Measurements from ENCODE around the gene NIPBL. TPM values are rescaled to one million over a fixed set of nuclear protein-coding genes. Genes with fewer than 3 reads are reported as not detected.
"Not testable (repeated sequence)": the region's sequence is repeated elsewhere in the genome, so short reads cannot be mapped to it uniquely, and the experiment has no call there.

The NIPBL gene
- total and polyA plus RNA-seq, 8 donors: 48.8 to 80.2 (median 67.6) TPM

DNA sequence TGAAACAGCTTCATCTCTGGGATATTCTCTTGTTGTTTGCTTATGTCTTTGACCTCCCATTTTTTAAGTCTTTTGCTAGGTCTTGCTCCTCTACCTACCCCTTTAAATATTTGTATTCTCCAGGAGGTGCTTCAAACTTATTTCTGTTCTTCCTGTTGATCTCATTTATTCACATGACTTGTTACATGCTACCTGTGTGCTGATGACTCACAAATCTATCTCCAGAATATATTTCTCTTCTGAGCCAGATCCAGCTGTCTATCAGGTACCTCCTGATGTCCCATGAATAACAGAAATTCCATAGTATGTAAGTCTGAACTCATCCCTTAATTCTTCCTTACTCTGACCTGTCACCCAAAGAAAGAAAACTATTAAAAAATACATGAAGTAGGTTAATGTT is 11.0 kb downstream of the NIPBL start:
- no peaks in the 10 kb centered on the region for H3K27me3 ChIP-seq
- TF ChIP-seq, protein P1, sequence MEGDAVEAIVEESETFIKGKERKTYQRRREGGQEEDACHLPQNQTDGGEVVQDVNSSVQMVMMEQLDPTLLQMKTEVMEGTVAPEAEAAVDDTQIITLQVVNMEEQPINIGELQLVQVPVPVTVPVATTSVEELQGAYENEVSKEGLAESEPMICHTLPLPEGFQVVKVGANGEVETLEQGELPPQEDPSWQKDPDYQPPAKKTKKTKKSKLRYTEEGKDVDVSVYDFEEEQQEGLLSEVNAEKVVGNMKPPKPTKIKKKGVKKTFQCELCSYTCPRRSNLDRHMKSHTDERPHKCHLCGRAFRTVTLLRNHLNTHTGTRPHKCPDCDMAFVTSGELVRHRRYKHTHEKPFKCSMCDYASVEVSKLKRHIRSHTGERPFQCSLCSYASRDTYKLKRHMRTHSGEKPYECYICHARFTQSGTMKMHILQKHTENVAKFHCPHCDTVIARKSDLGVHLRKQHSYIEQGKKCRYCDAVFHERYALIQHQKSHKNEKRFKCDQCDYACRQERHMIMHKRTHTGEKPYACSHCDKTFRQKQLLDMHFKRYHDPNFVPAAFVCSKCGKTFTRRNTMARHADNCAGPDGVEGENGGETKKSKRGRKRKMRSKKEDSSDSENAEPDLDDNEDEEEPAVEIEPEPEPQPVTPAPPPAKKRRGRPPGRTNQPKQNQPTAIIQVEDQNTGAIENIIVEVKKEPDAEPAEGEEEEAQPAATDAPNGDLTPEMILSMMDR (IDR thresholded peaks at IDR 0.05): no peak
- no peak overlapping the region for H3K4me3 ChIP-seq
- ATAC-seq (no peak), DNase-seq (no peak)
- intact Hi-C loops (cut with DNase I): no loop called here
- peaks cover 0 to 7% of the 10 kb centered on the region in 2 donors for H3K36me3 ChIP-seq
- H3K9me3 ChIP-seq: no peaks in the 10 kb centered on the region
- H3K27ac ChIP-seq: no peak overlapping the region
- H3K4me1 ChIP-seq: peaks cover 0 to 46% of the 10 kb centered on the region in 2 donors

DNA sequence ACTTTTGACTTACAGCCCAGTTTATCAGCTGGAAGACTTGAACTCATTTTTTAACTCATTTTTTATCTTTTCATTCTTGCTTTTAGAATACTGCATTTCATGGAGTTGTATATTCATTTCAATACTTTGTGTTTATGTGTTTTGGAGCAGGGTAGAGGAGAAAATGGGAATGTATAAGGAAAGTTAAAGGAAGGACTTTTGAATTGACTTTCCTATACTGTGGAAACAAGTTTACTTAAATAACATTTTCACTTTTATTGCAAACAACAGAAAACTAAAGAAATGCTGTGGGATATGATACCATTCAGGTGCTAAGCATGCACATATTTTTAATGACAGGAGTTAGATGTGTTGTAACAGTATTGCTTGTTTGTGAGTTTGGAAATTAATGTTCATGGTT is 11.7 kb downstream of the NIPBL start:
- no peak for DNase-seq
- H3K27ac ChIP-seq: no peak overlapping the region
- H3K4me3 ChIP-seq: no peak overlapping the region
- no peaks in the 10 kb centered on the region for H3K27me3 ChIP-seq
- TF ChIP-seq, protein P1 (IDR thresholded peaks at IDR 0.05): no peak
- H3K9me3 ChIP-seq: no peaks in the 10 kb centered on the region
- ATAC-seq: no peak
- intact Hi-C loops (cut with DNase I): no loop called here
- peaks cover 0 to 7% of the 10 kb centered on the region in 2 donors for H3K36me3 ChIP-seq
- H3K4me1 ChIP-seq: peaks cover 0 to 41% of the 10 kb centered on the region in 2 donors

DNA sequence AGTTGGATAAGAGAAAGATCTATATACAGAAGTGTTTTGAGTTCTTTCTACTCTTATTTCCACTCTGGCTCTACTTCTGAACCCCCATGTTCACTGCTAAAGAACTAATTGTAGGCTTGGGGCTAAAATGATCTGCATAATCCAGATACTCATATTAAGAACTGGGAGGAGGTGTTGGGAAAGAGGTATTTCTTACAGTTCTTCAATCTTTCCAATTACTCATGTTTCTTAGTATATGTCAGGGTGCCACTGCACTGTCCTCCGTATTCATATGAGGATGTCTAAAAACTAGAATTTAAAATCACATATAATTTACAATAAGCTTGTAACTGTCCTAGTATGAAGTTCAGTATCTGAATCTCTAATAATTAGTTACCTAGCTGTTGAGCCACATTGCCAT is 12.7 kb downstream of the NIPBL start:
- intact Hi-C loops (cut with DNase I): no loop called here
- TF ChIP-seq, protein P1 (IDR thresholded peaks at IDR 0.05): no peak
- peaks cover 0 to 7% of the 10 kb centered on the region in 2 donors for H3K36me3 ChIP-seq
- H3K27ac ChIP-seq: no peak overlapping the region
- no peak for DNase-seq
- ATAC-seq: no peak
- H3K27me3 ChIP-seq: no peaks in the 10 kb centered on the region
- H3K4me1 ChIP-seq: peaks cover 0 to 39% of the 10 kb centered on the region in 2 donors
- H3K9me3 ChIP-seq: no peaks in the 10 kb centered on the region
- H3K4me3 ChIP-seq: no peak overlapping the region

- Histone ChIP-seq H3K27ac (no peak overlapping the region), H3K9me3 (no peaks in the 10 kb centered on the region), H3K4me1 (peaks cover 0 to 44% of the 10 kb centered on the region in 2 donors), H3K4me3 (no peak overlapping the region), H3K36me3 (peaks cover 0 to 7% of the 10 kb centered on the region in 2 donors), H3K27me3 (no peaks in the 10 kb centered on the region)
- ATAC-seq: no peak
- intact Hi-C loops (cut with DNase I): no loop called here
- TF ChIP-seq, protein P1 (IDR thresholded peaks at IDR 0.05): no peak
- DNase-seq: no peak
Measured at GRCh38 chr5:36891266-36891665, 14.7 kb downstream of the NIPBL start.

DNA sequence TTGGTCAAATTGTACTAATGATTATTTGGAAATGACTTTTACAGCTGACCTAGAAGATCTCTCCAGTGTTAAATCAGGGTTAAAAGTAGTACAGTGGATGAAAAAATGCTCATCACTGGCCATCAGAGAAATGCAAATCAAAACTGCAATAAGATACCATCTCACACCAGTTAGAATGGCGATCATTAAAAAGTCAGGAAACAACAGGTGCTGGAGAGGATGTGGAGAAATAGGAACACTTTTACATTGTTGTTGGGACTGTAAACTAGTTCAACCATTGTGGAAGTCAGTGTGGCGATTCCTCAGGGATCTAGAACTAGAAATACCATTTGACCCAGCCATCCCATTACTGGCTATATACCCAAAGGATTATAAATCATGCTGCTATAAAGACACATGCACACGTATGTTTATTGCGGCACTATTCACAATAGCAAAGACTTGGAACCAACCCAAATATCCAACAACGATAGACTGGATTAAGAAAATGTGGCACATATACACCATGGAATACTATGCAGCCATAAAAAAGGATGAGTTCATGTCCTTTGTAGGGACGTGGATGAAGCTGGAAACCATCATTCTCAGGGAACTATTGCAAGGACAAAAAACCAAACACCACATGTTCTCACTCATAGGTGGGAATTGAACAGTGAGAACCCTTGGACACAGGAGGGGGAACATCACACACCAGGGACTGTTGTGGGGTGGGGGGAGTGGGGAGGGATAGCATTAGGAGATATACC is 15.7 kb downstream of the NIPBL start:
- not testable (repeated sequence) for H3K4me3 ChIP-seq

More for the DNA sequence above, 15.7 kb downstream of the NIPBL start:
- peaks cover 0 to 40% of the 10 kb centered on the region in 2 donors for H3K4me1 ChIP-seq
- H3K27me3 ChIP-seq; intact Hi-C loops (cut with DNase I); H3K9me3 ChIP-seq; H3K36me3 ChIP-seq; H3K27ac ChIP-seq; ATAC-seq; DNase-seq: not testable (repeated sequence)

Measured in left lung (tissue), 10 donors.